HG02840 (cell line): ENCODE data around the gene PMAIP1.
"Not testable (repeated sequence)": the region's sequence is repeated elsewhere in the genome, so short reads cannot be mapped to it uniquely, and the experiment has no call there.

ENCODE experiments used
- ATAC-seq: cut with Tn5 transposase; IDR thresholded peaks from one replicate; pipeline ENCODE4 v1.9.1; 2021; ENCODE audit warnings: mild to moderate bottlenecking, moderate library complexity, moderate number of reproducible peaks; ENCODE audit not compliant: unreplicated experiment, low FRiP score

Gene PMAIP1

GRCh38 chr18:59899298-59900221, at the start of gene PMAIP1:
Gene PMAIP1, plus strand, starts transcription at chr18:59899996. Its CDS starts 182 bp downstream, at chr18:59900178.
- ATAC-seq, result peak; percentile 65

GRCh38 chr18:59851784-59852399, 47.9 kb upstream of the PMAIP1 start:
- no peak for ATAC-seq

GRCh38 chr18:59852548-59852947, 47.2 kb upstream of the PMAIP1 start:
- no peak for ATAC-seq

GRCh38 chr18:59853380-59853779, 46.4 kb upstream of the PMAIP1 start:
- no peak for ATAC-seq

- ATAC-seq, result not testable (repeated sequence)
These were observed 45.8 kb upstream of the PMAIP1 start for GRCh38 chr18:59853988-59854387.

- no peak for ATAC-seq
These were observed 38.8 kb upstream of the PMAIP1 start for GRCh38 chr18:59861009-59861408.

- ATAC-seq, result peak; percentile 71
These were observed 37.6 kb upstream of the PMAIP1 start for GRCh38 chr18:59861963-59862819.

- ATAC-seq, result no peak
These were observed 34.4 kb upstream of the PMAIP1 start for GRCh38 chr18:59865241-59865986.

- ATAC-seq, result no peak
These were observed 33.1 kb upstream of the PMAIP1 start for GRCh38 chr18:59866551-59867269.

GRCh38 chr18:59867337-59868104, 32.3 kb upstream of the PMAIP1 start:
- ATAC-seq, result no peak

- ATAC-seq, result no peak
These were observed 29.1 kb upstream of the PMAIP1 start for GRCh38 chr18:59870623-59871130.

- no peak for ATAC-seq
These were observed 28.0 kb upstream of the PMAIP1 start for GRCh38 chr18:59871711-59872362.

GRCh38 chr18:59873641-59874040, 26.2 kb upstream of the PMAIP1 start:
- no peak for ATAC-seq

- no peak for ATAC-seq
These were observed 25.6 kb upstream of the PMAIP1 start for GRCh38 chr18:59874166-59874565.

GRCh38 chr18:59876310-59876626, 23.5 kb upstream of the PMAIP1 start:
- ATAC-seq, result peak; percentile 72

GRCh38 chr18:59877361-59877760, 22.4 kb upstream of the PMAIP1 start:
- ATAC-seq, result no peak

- no peak for ATAC-seq
These were observed 21.2 kb upstream of the PMAIP1 start for GRCh38 chr18:59878644-59879043.
